GM12878 (cell line): ENCODE measurements around the gene TMUB1. TPM values are rescaled to one million over a fixed set of nuclear protein-coding genes. Genes with fewer than 3 reads are reported as not detected.

Source experiments
- ATAC-seq: fragments of 200-7000 bp; cut with Tn5 transposase; 3 replicates; pipeline ENCODE4 v1.9.1; 2020; ENCODE audit warnings: mild to moderate bottlenecking, moderate library complexity
- BruUV-seq: library from RNA; stranded (reverse); fragments of 400-500 nt; replicated peaks from 2 replicates; lab custom pipeline; 2021; lab: Mats Ljungman, UMichigan
- CTCF ChIA-PET: fragments of 300-600 bp; sonication (Branson Sonifier 250); formaldehyde crosslinking; extraction: SDS; loops from one replicate; lab custom pipeline; 2021; ENCODE audit warnings: inconsistent platforms; lab: Yijun Ruan, JAX
- POLR2A ChIA-PET: fragments of 350-600 bp; formaldehyde crosslinking; extraction: SDS; loops from one replicate; lab custom pipeline; 2021; ENCODE audit warnings: inconsistent platforms; lab: Charles Lee
- RAD21 ChIA-PET: fragments of 300-600 bp; sonication (Branson Sonifier 250); formaldehyde crosslinking; loops from one replicate; lab custom pipeline; 2023; ENCODE audit warnings: antibody characterized with exemption; ENCODE audit not compliant: unreplicated experiment; lab: Charles Lee
- SMC1A ChIA-PET: fragments of 300-600 bp; sonication (Branson Sonifier 250); formaldehyde crosslinking; loops from one replicate; lab custom pipeline; 2023; ENCODE audit not compliant: unreplicated experiment, uncharacterized antibody; lab: Charles Lee
- DNase-seq: peaks from one replicate; pipeline ENCODE4 v3.0.0-alpha.2; 2011; ENCODE audit warnings: low read depth, low spot score
- FAIRE-seq: peaks from 3 replicates; lab custom pipeline; 2011; peaks lifted over from hg19 to GRCh38; lab: Jason Lieb, UNC
- H2AFZ ChIP-seq: 2 replicates; pipeline ENCODE4 v1.6.0; 2011; ENCODE audit warnings: low read depth, low read length, control low read depth; ENCODE audit not compliant: control insufficient read depth
- H3K27ac ChIP-seq: 2 replicates; pipeline ENCODE4 v1.5.1; 2011; ENCODE audit warnings: control low read depth; ENCODE audit not compliant: control insufficient read depth, insufficient read depth
- H3K27me3 ChIP-seq, 2 experiments: replicated peaks in 1 of 2; 2 replicates each; pipeline versions ENCODE4 v1.6.0 to v1.6.1; 2011; ENCODE audit warnings: low read length in 1 of 2; ENCODE audit not compliant: control insufficient read depth in 2 of 2, insufficient read depth in 2 of 2
- H3K36me3 ChIP-seq, 2 experiments: 2 replicates each; pipeline ENCODE4 v1.5.1; 2011; ENCODE audit warnings: low read length in 1 of 2; ENCODE audit not compliant: control insufficient read depth in 2 of 2, insufficient read depth in 2 of 2
- H3K4me1 ChIP-seq: 2 replicates; pipeline ENCODE4 v1.6.1; 2011; ENCODE audit warnings: mild to moderate bottlenecking, low read length, moderate library complexity, mixed read lengths; ENCODE audit not compliant: control insufficient read depth, insufficient read depth
- H3K4me2 ChIP-seq: 2 replicates; pipeline ENCODE4 v1.6.0; 2011; ENCODE audit warnings: control low read depth; ENCODE audit not compliant: control insufficient read depth, insufficient read depth
- H3K4me3 ChIP-seq: fragments of 200-600 bp; sonication (generic); 2 replicates; pipeline ENCODE4 v1.5.1; 2016
- H3K79me2 ChIP-seq: 2 replicates; pipeline ENCODE4 v1.6.0; 2011; ENCODE audit warnings: low read length; ENCODE audit not compliant: control insufficient read depth, insufficient read depth
- H3K9ac ChIP-seq: 2 replicates; pipeline ENCODE4 v1.8.0; 2011; ENCODE audit warnings: low read length, control low read depth, mixed read lengths; ENCODE audit not compliant: control insufficient read depth, insufficient read depth
- H3K9me3 ChIP-seq: replicated peaks from 3 replicates; pipeline ENCODE4 v1.5.1; 2011; ENCODE audit warnings: mild to moderate bottlenecking, low read length; ENCODE audit not compliant: control insufficient read depth, insufficient read depth
- H4K20me1 ChIP-seq: 2 replicates; pipeline ENCODE4 v1.6.0; 2011; ENCODE audit not compliant: control insufficient read depth, insufficient read depth
- CHD1 ChIP-seq: IDR thresholded peaks from 2 replicates; pipeline ENCODE4 v1.6.1; 2012; ENCODE audit warnings: low read depth, low read length, improper control_type of control experiment
- EP300 ChIP-seq, 2 experiments: fragments of 150-350 bp in 1 of 2; IDR thresholded peaks; 2 replicates each; pipeline ENCODE4 v1.6.1; 2011 to 2012; ENCODE audit warnings: low read depth in 2 of 2, low read length in 2 of 2, borderline replicate concordance in 1 of 2, improper control_type of control experiment in 1 of 2, inconsistent platforms in 1 of 2; ENCODE audit not compliant: control insufficient read depth in 1 of 2
- ESRRA ChIP-seq: IDR thresholded peaks from 2 replicates; pipeline ENCODE4 v1.6.1; 2012; ENCODE audit warnings: mild to moderate bottlenecking, low read length, improper control_type of control experiment
- NFYB ChIP-seq: IDR thresholded peaks from 2 replicates; pipeline ENCODE4 v1.6.1; 2011; ENCODE audit warnings: low read depth, mild to moderate bottlenecking, low read length, improper control_type of control experiment, moderate library complexity; ENCODE audit not compliant: insufficient read depth
- NR2C1 ChIP-seq: fragments of 450-650 bp; IDR thresholded peaks from 2 replicates; pipeline ENCODE4 v1.6.1; 2017; ENCODE audit warnings: antibody characterized with exemption, mild to moderate bottlenecking, moderate library complexity
- PBX3 ChIP-seq: IDR thresholded peaks from 2 replicates; pipeline ENCODE4 v1.6.1; 2011; ENCODE audit warnings: mild to moderate bottlenecking, low read depth, low read length, moderate library complexity; ENCODE audit not compliant: insufficient replicate concordance
- RAD51 ChIP-seq: fragments of 450-650 bp; IDR thresholded peaks from 2 replicates; pipeline ENCODE4 v1.6.1; 2016; ENCODE audit warnings: moderate library complexity, mild to moderate bottlenecking, inconsistent platforms
- RELA ChIP-seq: fragments of 450-650 bp; IDR thresholded peaks from 2 replicates; pipeline ENCODE4 v1.8.0; 2014; ENCODE audit warnings: borderline replicate concordance; ENCODE audit not compliant: partially characterized antibody
- RELB ChIP-seq: fragments of 450-650 bp; IDR thresholded peaks from 2 replicates; pipeline ENCODE4 v1.6.1; 2017; ENCODE audit warnings: low read depth, mild to moderate bottlenecking, moderate library complexity
- SMC3 ChIP-seq: IDR thresholded peaks from 2 replicates; pipeline ENCODE4 v1.6.1; 2011; ENCODE audit warnings: low read length, improper control_type of control experiment, borderline replicate concordance
- SPI1 ChIP-seq: IDR thresholded peaks from 2 replicates; pipeline ENCODE4 v1.6.1; 2011; ENCODE audit warnings: low read depth, mild to moderate bottlenecking, low read length, moderate library complexity, borderline replicate concordance; ENCODE audit not compliant: insufficient read depth
- USF2 ChIP-seq: IDR thresholded peaks from 2 replicates; pipeline ENCODE4 v1.6.1; 2011; ENCODE audit warnings: low read depth, low read length, improper control_type of control experiment, borderline replicate concordance
- ZNF274 ChIP-seq: IDR thresholded peaks from one replicate; pipeline ENCODE4 v1.8.0; 2011; ENCODE audit not compliant: insufficient read length, insufficient read depth
- ZZZ3 ChIP-seq: IDR thresholded peaks from 2 replicates; pipeline ENCODE4 v1.6.1; 2011; ENCODE audit warnings: low read depth; ENCODE audit not compliant: control insufficient read depth, insufficient read length
- WGBS: methylation state at CpG from one replicate; pipeline ENCODE4 v1.1.6; 2016; ENCODE audit warnings: low lambda C conversion rate; ENCODE audit not compliant: insufficient replicate concordance, insufficient coverage; ENCODE audit errors: missing lambda C conversion rate; 5-methylcytosine and 5-hydroxymethylcytosine counted together
- in situ Hi-C: fragments of 300-500 bp; cut with MboI; formaldehyde crosslinking; loops from 9 replicates; pipeline ENCODE4 v1.14.3; 2018; ENCODE audit warnings: mixed read lengths
- intact Hi-C: fragments of 100-400 bp; cut with micrococcal nuclease; formaldehyde crosslinking; loops from one replicate; pipeline ENCODE4 v1.14.2; 2022; ENCODE audit not compliant: unreplicated experiment
- polyA plus RNA-seq, 11 experiments: library from polyadenylated mRNA; depleted of rRNA in 4 of 11; unstranded in 6 of 11; stranded (reverse) in 5 of 11; fragments of >200 nt; fragmentation: Nextera tagmentation in 4 of 11; fragmentation: Illumina TruSeq in 1 of 11; extraction: Ambion mirVana in 4 of 11; extraction: Trizol in 1 of 11; gene quantifications; 1 replicate in 1 of 11; 2 replicates in 10 of 11; pipeline versions ENCODE4 v1.2.1 to v1.2.3, GENCODE V29; 2011 to 2016; ENCODE audit warnings: inconsistent platforms in 2 of 11, missing spikeins in 2 of 11, low read depth in 1 of 11
- total RNA-seq, 4 experiments: library from RNA; depleted of rRNA in 3 of 4; stranded (reverse); fragments of >200 nt in 3 of 4; fragmentation: Illumina TruSeq in 1 of 4; extraction: Trizol in 1 of 4; gene quantifications; 2 replicates each; pipeline versions ENCODE4 v1.2.1 to v1.2.3, GENCODE V29; 2013 to 2021

TMUB1 gene
- total and polyA plus RNA-seq, 10 of the 15 experiments (the other 5 are each of a cell fraction or from before 2014, with no cell fraction given), result 0.27 to 79.5 (median 41.3) TPM; not detected in 1

- TF ChIP-seq USF2 (no peak), ZNF274 (no peak), SMC3 (no peak), NR2C1 (no peak), RELA (no peak), ZZZ3 (no peak), PBX3 (no peak), SPI1 (no peak)
Measured at GRCh38 chr7:151040616-151041375, 42.5 kb downstream of the TMUB1 start (continued).

GRCh38 chr7:151039850-151040548, 43.3 kb downstream of the TMUB1 start:
- Histone ChIP-seq H3K9me3 (no peaks in the 10 kb centered on the region), H3K79me2 (no peaks in the 10 kb centered on the region), H3K4me2 (no peak overlapping the region), H3K9ac (no peak overlapping the region), H3K27ac (no peak overlapping the region), H4K20me1 (no peaks in the 10 kb centered on the region), H3K4me1 (no peaks in the 10 kb centered on the region), H3K36me3 (no peaks in the 10 kb centered on the region; a peak in 1 of 4 replicates), H3K27me3 (no peaks in the 10 kb centered on the region), H2AFZ (no peak overlapping the region)
- BruUV-seq, result no TSS peak
- DNase-seq, result no peak
- no peak for ATAC-seq
- 83% methylated on average over 18 of the region's 18 CpGs for WGBS
- RAD21 ChIA-PET, result no interaction called here
- POLR2A ChIA-PET, result no interaction called here
- CTCF ChIA-PET, result no interaction called here
- intact Hi-C loops (no loop called here), in situ Hi-C loops (no loop called here)
- FAIRE-seq, result no peak
- no peak for TF ChIP-seq SPI1
- TF ChIP-seq RELB, result no peak
- no peak for TF ChIP-seq EP300 (IDR thresholded peaks at IDR 0.05; ENCODE audit: borderline replicate concordance in 1 of 2, control insufficient read depth in 1 of 2, low read depth in 2 of 2, low read length in 2 of 2)
- TF ChIP-seq ESRRA, result no peak
- no peak for TF ChIP-seq NFYB
- no peak for TF ChIP-seq RAD51
- no peak for TF ChIP-seq CHD1
- TF ChIP-seq, all 136 proteins: peak for 0
- SMC1A ChIA-PET, result no interaction called here
- no peak overlapping the region for H3K4me3 ChIP-seq
